PC-3 (cell line): ENCODE results near the gene MYL10.

Experiments
- CTCF ChIP-seq: fragments of 300-600 bp; sonication (generic); conservative IDR thresholded peaks from 2 replicates; pipeline ENCODE4 v1.5.1; 2017; ENCODE audit warnings: antibody characterized with exemption, low read depth, mild to moderate bottlenecking, low read length
- EZH2phosphoT487 ChIP-seq: fragments of 300-600 bp; sonication (generic); IDR thresholded peaks from 2 replicates; pipeline ENCODE4 v1.6.1; 2018; ENCODE audit warnings: mild to moderate bottlenecking, antibody characterized with exemption, low read length, borderline replicate concordance

- no peak for TF ChIP-seq CTCF
- no peak for TF ChIP-seq EZH2phosphoT487
Observed at GRCh38 chr7:101631224-101631714, 2.2 kb upstream of the MYL10 start.
